HEK293 (cell line): Measurements from ENCODE around the gene LNPEP.

Experiments used
- CTCF ChIA-PET: fragments of 350-600 bp; formaldehyde crosslinking; extraction: SDS; loops from one replicate; lab custom pipeline; 2021; ENCODE audit warnings: antibody characterized with exemption; lab: Yijun Ruan, JAX
- POLR2A ChIA-PET: fragments of 300-600 bp; formaldehyde crosslinking; extraction: SDS; loops from one replicate; lab custom pipeline; 2020; ENCODE audit warnings: antibody characterized with exemption, inconsistent platforms; lab: Yijun Ruan, JAX
- H3K27ac ChIP-seq: fragments of 200-500 bp; sonication (Bioruptor generic); 2 replicates; pipeline ENCODE4 v1.5.1; 2014; ENCODE audit warnings: low read depth, low read length, control low read depth, inconsistent platforms; ENCODE audit errors: extremely low read depth
- H3K36me3 ChIP-seq, 2 experiments: fragments of 200-500 bp in 1 of 2; sonication (Bioruptor generic) in 1 of 2; 1 replicate in 1 of 2; 2 replicates in 1 of 2; pipeline ENCODE4 v1.5.1; 2014 to 2017; ENCODE audit warnings: inconsistent platforms in 2 of 2, low read length in 2 of 2; ENCODE audit not compliant: control insufficient read depth in 2 of 2, insufficient read depth in 1 of 2
- H3K4me1 ChIP-seq: fragments of 200-500 bp; sonication (Bioruptor generic); 2 replicates; pipeline ENCODE4 v1.5.1; 2014; ENCODE audit warnings: mild to moderate bottlenecking, low read length, inconsistent platforms; ENCODE audit not compliant: control insufficient read depth, insufficient read depth
- H3K4me3 ChIP-seq: 2 replicates; pipeline ENCODE4 v1.5.1; 2011; ENCODE audit warnings: low read depth, mild to moderate bottlenecking, control low read depth, low read length, moderate library complexity
- H3K9me3 ChIP-seq: fragments of 200-500 bp; sonication (Bioruptor generic); 2 replicates; pipeline ENCODE4 v1.5.1; 2014; ENCODE audit warnings: low read depth, low read length, inconsistent platforms; ENCODE audit not compliant: control insufficient read depth, insufficient read depth
- KLF7 ChIP-seq: fragments of 450-650 bp; formaldehyde crosslinking; IDR thresholded peaks from 2 replicates; pipeline ENCODE4 v1.5.1; 2016; ENCODE audit warnings: missing biosample characterization, missing genetic modification characterization, borderline replicate concordance
- SP2 ChIP-seq: fragments of 450-650 bp; formaldehyde crosslinking; IDR thresholded peaks from 2 replicates; pipeline ENCODE4 v1.5.1; 2016; ENCODE audit warnings: missing biosample characterization, missing genetic modification characterization
- ZNF10 ChIP-seq: fragments of 450-650 bp; formaldehyde crosslinking; IDR thresholded peaks from 2 replicates; pipeline ENCODE4 v1.5.1; 2017; ENCODE audit warnings: missing biosample characterization, missing genetic modification characterization
- ZNF112 ChIP-seq: fragments of 450-650 bp; formaldehyde crosslinking; IDR thresholded peaks from 2 replicates; pipeline ENCODE4 v1.5.0; 2017; ENCODE audit warnings: missing biosample characterization, missing genetic modification characterization
- ZNF114 ChIP-seq: fragments of 450-650 bp; formaldehyde crosslinking; IDR thresholded peaks from 2 replicates; pipeline ENCODE4 v1.5.0; 2017; ENCODE audit warnings: missing biosample characterization, missing genetic modification characterization
- ZNF133 ChIP-seq: fragments of 450-650 bp; formaldehyde crosslinking; IDR thresholded peaks from 2 replicates; pipeline ENCODE4 v1.5.1; 2016; ENCODE audit warnings: missing biosample characterization, missing genetic modification characterization
- ZNF138 ChIP-seq: fragments of 450-650 bp; formaldehyde crosslinking; IDR thresholded peaks from 2 replicates; pipeline ENCODE4 v1.5.1; 2016; ENCODE audit warnings: missing biosample characterization, missing genetic modification characterization, borderline replicate concordance
- ZNF211 ChIP-seq: fragments of 450-650 bp; formaldehyde crosslinking; IDR thresholded peaks from 2 replicates; pipeline ENCODE4 v1.5.1; 2016; ENCODE audit warnings: low read depth, missing biosample characterization, missing genetic modification characterization
- ZNF214 ChIP-seq: fragments of 450-650 bp; formaldehyde crosslinking; IDR thresholded peaks from 2 replicates; pipeline ENCODE4 v1.5.1; 2017; ENCODE audit warnings: missing biosample characterization, mild to moderate bottlenecking, missing genetic modification characterization, borderline replicate concordance
- ZNF223 ChIP-seq: fragments of 450-650 bp; formaldehyde crosslinking; IDR thresholded peaks from 2 replicates; pipeline ENCODE4 v1.5.1; 2016; ENCODE audit warnings: missing biosample characterization, missing genetic modification characterization
- ZNF324 ChIP-seq: fragments of 450-650 bp; formaldehyde crosslinking; IDR thresholded peaks from 2 replicates; pipeline ENCODE4 v1.5.1; 2016; ENCODE audit warnings: missing biosample characterization, missing genetic modification characterization
- ZNF341 ChIP-seq: fragments of 450-650 bp; formaldehyde crosslinking; IDR thresholded peaks from 2 replicates; pipeline ENCODE4; 2016; ENCODE audit warnings: low read depth, missing biosample characterization, missing genetic modification characterization
- ZNF366 ChIP-seq: fragments of 450-650 bp; formaldehyde crosslinking; conservative IDR thresholded peaks from 2 replicates; pipeline ENCODE4 v1.5.1; 2016; ENCODE audit warnings: missing biosample characterization, missing genetic modification characterization
- ZNF37A ChIP-seq: fragments of 450-650 bp; IDR thresholded peaks from 2 replicates; pipeline ENCODE4 v1.5.1; 2018; ENCODE audit warnings: missing biosample characterization, missing genetic modification characterization
- ZNF514 ChIP-seq: fragments of 450-650 bp; formaldehyde crosslinking; IDR thresholded peaks from 2 replicates; pipeline ENCODE4 v1.5.1; 2016; ENCODE audit warnings: missing biosample characterization, missing genetic modification characterization
- ZNF529 ChIP-seq: fragments of 450-650 bp; formaldehyde crosslinking; IDR thresholded peaks from 2 replicates; pipeline ENCODE4 v1.5.1; 2017; ENCODE audit warnings: missing genetic modification characterization, missing biosample characterization; ENCODE audit not compliant: insufficient replicate concordance
- ZNF548 ChIP-seq: fragments of 450-650 bp; formaldehyde crosslinking; IDR thresholded peaks from 2 replicates; pipeline ENCODE4 v1.5.1; 2016; ENCODE audit warnings: missing biosample characterization, missing genetic modification characterization
- ZNF555 ChIP-seq: fragments of 450-650 bp; formaldehyde crosslinking; conservative IDR thresholded peaks from 2 replicates; pipeline ENCODE4 v1.5.1; 2017; ENCODE audit warnings: missing biosample characterization, mild to moderate bottlenecking, missing genetic modification characterization, inconsistent platforms
- ZNF654 ChIP-seq: fragments of 450-650 bp; formaldehyde crosslinking; IDR thresholded peaks from 2 replicates; pipeline ENCODE4 v1.5.1; 2016; ENCODE audit warnings: low read depth, missing biosample characterization, missing genetic modification characterization
- ZNF664 ChIP-seq: fragments of 450-650 bp; formaldehyde crosslinking; IDR thresholded peaks from 2 replicates; pipeline ENCODE4 v1.5.1; 2016; ENCODE audit warnings: missing biosample characterization, missing genetic modification characterization
- ZNF747 ChIP-seq: fragments of 450-650 bp; formaldehyde crosslinking; IDR thresholded peaks from 2 replicates; pipeline ENCODE4 v1.5.1; 2016; ENCODE audit warnings: missing biosample characterization, missing genetic modification characterization
- ZNF837 ChIP-seq: fragments of 450-650 bp; formaldehyde crosslinking; IDR thresholded peaks from 2 replicates; pipeline ENCODE4 v1.5.1; 2016; ENCODE audit warnings: missing biosample characterization, missing genetic modification characterization
- TF ChIP-seq, protein P1 (sequence below): fragments of 450-650 bp; formaldehyde crosslinking; IDR thresholded peaks from 2 replicates; pipeline ENCODE4 v1.5.1; 2016; ENCODE audit warnings: missing biosample characterization, missing genetic modification characterization
- TF ChIP-seq, protein P2 (sequence below): fragments of 450-650 bp; IDR thresholded peaks from 2 replicates; pipeline ENCODE4 v1.5.1; 2018; ENCODE audit warnings: missing biosample characterization, mild to moderate bottlenecking, missing genetic modification characterization
- TF ChIP-seq, protein P3 (sequence below): fragments of 450-650 bp; formaldehyde crosslinking; IDR thresholded peaks from 2 replicates; pipeline ENCODE4 v1.5.1; 2016; ENCODE audit warnings: missing biosample characterization, missing genetic modification characterization, borderline replicate concordance

LNPEP gene

DNA sequence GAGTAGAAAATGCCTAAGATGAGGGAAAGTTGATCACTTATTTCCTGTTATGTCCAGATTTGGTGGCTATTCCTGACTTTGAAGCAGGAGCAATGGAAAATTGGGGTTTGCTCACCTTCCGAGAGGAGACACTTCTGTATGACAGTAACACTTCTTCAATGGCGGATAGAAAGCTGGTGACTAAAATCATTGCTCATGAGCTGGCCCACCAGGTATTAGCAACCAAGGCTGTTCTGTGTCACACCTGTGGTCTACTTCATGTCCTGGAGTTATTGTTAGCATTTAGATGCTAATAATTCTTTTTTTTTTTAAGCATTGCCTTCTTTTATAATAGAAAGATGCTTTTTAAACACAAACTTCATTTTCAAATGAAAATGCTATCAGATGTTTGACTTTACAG is 57.9 kb downstream of the LNPEP start:
- Histone ChIP-seq H3K4me1 (no peaks in the 10 kb centered on the region), H3K9me3 (no peaks in the 10 kb centered on the region), H3K27ac (no peak overlapping the region), H3K36me3 (peaks cover 17 to 32% of the 10 kb centered on the region in 2 experiments), H3K4me3 (no peak overlapping the region)
- ChIA-PET POLR2A (no interaction called here), CTCF (interaction anchor here (1.0 to 2.1 kb wide), 3 partner anchors 18 to 168 kb away, joined by 3 to 8 read pairs (median 7); no protein-coding TSS in a partner anchor)
- TF ChIP-seq, protein P1, sequence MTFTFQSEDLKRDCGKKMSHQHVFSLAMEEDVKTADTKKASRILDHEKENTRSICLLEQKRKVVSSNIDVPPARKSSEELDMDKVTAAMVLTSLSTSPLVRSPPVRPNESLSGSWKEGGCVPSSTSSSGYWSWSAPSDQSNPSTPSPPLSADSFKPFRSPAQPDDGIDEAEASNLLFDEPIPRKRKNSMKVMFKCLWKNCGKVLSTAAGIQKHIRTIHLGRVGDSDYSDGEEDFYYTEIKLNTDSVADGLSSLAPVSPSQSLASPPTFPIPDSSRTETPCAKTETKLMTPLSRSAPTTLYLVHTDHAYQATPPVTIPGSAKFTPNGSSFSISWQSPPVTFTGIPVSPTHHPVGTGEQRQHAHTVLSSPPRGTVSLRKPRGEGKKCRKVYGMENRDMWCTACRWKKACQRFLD (tag by site-specific recombination) = no peak
- no peak for TF ChIP-seq ZNF324 (tag by site-specific recombination)
- no peak for TF ChIP-seq ZNF214 (tag by site-specific recombination)
- TF ChIP-seq ZNF211 (tag by site-specific recombination) = no peak
- TF ChIP-seq ZNF366 (tag by site-specific recombination) = no peak
- no peak for TF ChIP-seq ZNF133
- TF ChIP-seq ZNF37A (tag by site-specific recombination) = no peak
- TF ChIP-seq ZNF223 (tag by site-specific recombination) = no peak
- no peak for TF ChIP-seq ZNF555

DNA sequence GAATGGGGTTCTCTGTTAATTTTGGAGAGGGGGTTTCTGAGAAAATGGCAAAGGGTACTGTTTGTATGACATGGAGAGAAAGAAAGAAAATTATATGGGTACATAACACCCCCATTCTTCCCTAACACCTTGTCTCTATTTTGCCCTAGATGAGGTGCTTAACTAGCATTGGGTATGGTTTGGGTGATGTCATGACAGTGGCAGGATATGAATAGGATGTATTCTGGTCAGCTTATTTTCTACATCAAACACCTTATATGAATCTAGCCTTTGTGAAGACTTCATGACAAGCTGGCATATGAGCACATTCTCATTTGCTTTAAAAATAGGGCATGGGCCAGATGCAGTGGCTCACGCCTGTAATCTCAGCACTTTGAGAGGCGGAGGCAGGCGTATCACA is 58.6 kb downstream of the LNPEP start:
- POLR2A ChIA-PET = no interaction called here
- peaks cover 18 to 31% of the 10 kb centered on the region in 2 experiments for H3K36me3 ChIP-seq
- H3K9me3 ChIP-seq = no peaks in the 10 kb centered on the region
- CTCF ChIA-PET = no interaction called here
- H3K4me1 ChIP-seq = no peaks in the 10 kb centered on the region
- no peak for TF ChIP-seq ZNF529 (tag by site-specific recombination)
- no peak for TF ChIP-seq ZNF514 (tag by site-specific recombination)
- no peak for TF ChIP-seq ZNF747 (tag by site-specific recombination)
- TF ChIP-seq ZNF654 (tag by site-specific recombination) = no peak
- TF ChIP-seq ZNF112 (tag by site-specific recombination) = no peak
- TF ChIP-seq, protein P2, sequence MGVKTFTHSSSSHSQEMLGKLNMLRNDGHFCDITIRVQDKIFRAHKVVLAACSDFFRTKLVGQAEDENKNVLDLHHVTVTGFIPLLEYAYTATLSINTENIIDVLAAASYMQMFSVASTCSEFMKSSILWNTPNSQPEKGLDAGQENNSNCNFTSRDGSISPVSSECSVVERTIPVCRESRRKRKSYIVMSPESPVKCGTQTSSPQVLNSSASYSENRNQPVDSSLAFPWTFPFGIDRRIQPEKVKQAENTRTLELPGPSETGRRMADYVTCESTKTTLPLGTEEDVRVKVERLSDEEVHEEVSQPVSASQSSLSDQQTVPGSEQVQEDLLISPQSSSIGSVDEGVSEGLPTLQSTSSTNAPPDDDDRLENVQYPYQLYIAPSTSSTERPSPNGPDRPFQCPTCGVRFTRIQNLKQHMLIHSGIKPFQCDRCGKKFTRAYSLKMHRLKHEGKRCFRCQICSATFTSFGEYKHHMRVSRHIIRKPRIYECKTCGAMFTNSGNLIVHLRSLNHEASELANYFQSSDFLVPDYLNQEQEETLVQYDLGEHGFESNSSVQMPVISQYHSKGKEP (tag by site-specific recombination) = no peak
- no peak for TF ChIP-seq ZNF133
- no peak for TF ChIP-seq ZNF138
- TF ChIP-seq ZNF664 (tag by site-specific recombination) = no peak
- TF ChIP-seq, protein P3, sequence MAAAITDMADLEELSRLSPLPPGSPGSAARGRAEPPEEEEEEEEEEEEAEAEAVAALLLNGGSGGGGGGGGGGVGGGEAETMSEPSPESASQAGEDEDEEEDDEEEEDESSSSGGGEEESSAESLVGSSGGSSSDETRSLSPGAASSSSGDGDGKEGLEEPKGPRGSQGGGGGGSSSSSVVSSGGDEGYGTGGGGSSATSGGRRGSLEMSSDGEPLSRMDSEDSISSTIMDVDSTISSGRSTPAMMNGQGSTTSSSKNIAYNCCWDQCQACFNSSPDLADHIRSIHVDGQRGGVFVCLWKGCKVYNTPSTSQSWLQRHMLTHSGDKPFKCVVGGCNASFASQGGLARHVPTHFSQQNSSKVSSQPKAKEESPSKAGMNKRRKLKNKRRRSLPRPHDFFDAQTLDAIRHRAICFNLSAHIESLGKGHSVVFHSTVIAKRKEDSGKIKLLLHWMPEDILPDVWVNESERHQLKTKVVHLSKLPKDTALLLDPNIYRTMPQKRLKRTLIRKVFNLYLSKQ (tag by site-specific recombination) = no peak
- no peak for TF ChIP-seq ZNF548
- no peak for TF ChIP-seq KLF7 (tag by site-specific recombination)
- no peak for TF ChIP-seq ZNF10 (tag by site-specific recombination)
- TF ChIP-seq ZNF341 (tag by site-specific recombination) = no peak
- TF ChIP-seq ZNF837 (tag by site-specific recombination) = no peak
- TF ChIP-seq SP2 (tag by site-specific recombination) = no peak
- no peak for TF ChIP-seq ZNF114
- H3K27ac ChIP-seq = no peak overlapping the region
- H3K4me3 ChIP-seq = no peak overlapping the region
